Measurements from ENCODE around the gene NUDT21. TPM values are rescaled to one million over a fixed set of nuclear protein-coding genes. Genes with fewer than 3 reads are reported as not detected.

Gene NUDT21
- polyA plus RNA-seq, 3 donors = 33.0 to 65.0 (median 55.9) TPM

- Histone ChIP-seq H3K36me3 (replicated peaks in 1 of 2; ENCODE audit: control insufficient read depth in 1 of 2, insufficient read depth in 2 of 2, low read length in 2 of 2) (peaks cover 14 to 39% of the 10 kb centered on the region in 2 donors), H3K27me3 (ENCODE audit: control insufficient read depth in 2 of 2, insufficient read depth in 2 of 2, low read length in 2 of 2) (no peaks in the 10 kb centered on the region), H4K20me1 (ENCODE audit: insufficient read depth, low read length) (peaks cover 98% of the 10 kb centered on the region), H3K4me3 (replicated peaks in 1 of 3; ENCODE audit: low read depth in 2 of 3, low read length in 3 of 3) (peak overlapping the region in 1 of 3 experiments; percentile 40), H3K4me2 (replicated peaks; ENCODE audit: extremely low read depth, low read length, poor library complexity, severe bottlenecking) (peak overlapping the region; percentile 36), H3K9ac (ENCODE audit: insufficient read depth, low read length, poor library complexity, severe bottlenecking) (peak overlapping the region; percentile 1), H3K9me3 (replicated peaks in 1 of 2; ENCODE audit: control insufficient read depth in 1 of 2, insufficient read depth in 1 of 2, low read length in 2 of 2) (no peaks in the 10 kb centered on the region), H3K4me1 (ENCODE audit: control insufficient read depth in 1 of 2, insufficient read depth in 2 of 2, low read length in 2 of 2) (peaks cover 19 to 21% of the 10 kb centered on the region in 2 donors), H2AFZ (ENCODE audit: insufficient read depth, low read depth, low read length, poor library complexity, severe bottlenecking) (no peak overlapping the region), H3K79me2 (ENCODE audit: insufficient read depth, low read length) (peaks cover 84% of the 10 kb centered on the region), H3K27ac (ENCODE audit: low read depth in 1 of 2, low read length in 2 of 2) (peak overlapping the region in 1 of 2 donors; percentile 70)
- peaks cover 34 to 40% of the 10 kb centered on the region in 2 donors for H3K36me3 Mint-ChIP-seq
- H3K4me3 Mint-ChIP-seq = peak overlapping the region in 1 of 2 donors; percentile 64
- TF ChIP-seq CTCF (IDR thresholded peaks at IDR 0.05) = no peak
- peak; percentile 30 to 37 (median 35) for DNase-seq
- H3K4me1 Mint-ChIP-seq = peaks cover 33% of the 10 kb centered on the region
- WGBS (ENCODE audit: insufficient coverage) = no CpG with 5 or more reads among the region's 4 CpGs
- H3K27me3 Mint-ChIP-seq (ENCODE audit: low read depth in 3 of 3) = peaks cover 0 to 1% (median 1%) of the 10 kb centered on the region in 3 donors
- H3K9me3 Mint-ChIP-seq = no peaks in the 10 kb centered on the region
- intact Hi-C loops (cut with micrococcal nuclease) = no loop called here
- H3K27ac Mint-ChIP-seq = peak overlapping the region; percentile 19 to 88 (median 82)
Observed at GRCh38 chr16:56415875-56416274, 35.3 kb downstream of the NUDT21 start.

GRCh38 chr16:56414366-56414765 is 36.8 kb downstream of the NUDT21 start:
- peaks cover 18 to 49% of the 10 kb centered on the region in 2 donors for H3K36me3 ChIP-seq (replicated peaks in 1 of 2; ENCODE audit: control insufficient read depth in 1 of 2, insufficient read depth in 2 of 2, low read length in 2 of 2)
- peak overlapping the region in 1 of 2 donors; percentile 9 for H3K27ac ChIP-seq (ENCODE audit: low read depth in 1 of 2, low read length in 2 of 2)
- H3K9ac ChIP-seq (ENCODE audit: insufficient read depth, low read length, poor library complexity, severe bottlenecking) = no peak overlapping the region
- H4K20me1 ChIP-seq (ENCODE audit: insufficient read depth, low read length) = peaks cover 95% of the 10 kb centered on the region
- H3K4me1 ChIP-seq (ENCODE audit: control insufficient read depth in 1 of 2, insufficient read depth in 2 of 2, low read length in 2 of 2) = peaks cover 16 to 17% of the 10 kb centered on the region in 2 donors
- H3K27ac Mint-ChIP-seq = no peak overlapping the region
- H3K27me3 Mint-ChIP-seq (ENCODE audit: low read depth in 3 of 3) = peaks cover 0 to 1% (median 1%) of the 10 kb centered on the region in 3 donors
- H3K36me3 Mint-ChIP-seq = peaks cover 42 to 55% of the 10 kb centered on the region in 2 donors
- no peaks in the 10 kb centered on the region for H3K9me3 Mint-ChIP-seq
- no peaks in the 10 kb centered on the region for H3K27me3 ChIP-seq (ENCODE audit: control insufficient read depth in 2 of 2, insufficient read depth in 2 of 2, low read length in 2 of 2)
- no peak overlapping the region for H3K4me2 ChIP-seq (replicated peaks; ENCODE audit: extremely low read depth, low read length, poor library complexity, severe bottlenecking)
- no peak for DNase-seq
- no peaks in the 10 kb centered on the region for H3K9me3 ChIP-seq (replicated peaks in 1 of 2; ENCODE audit: control insufficient read depth in 1 of 2, insufficient read depth in 1 of 2, low read length in 2 of 2)
- no peak overlapping the region for H3K4me3 ChIP-seq (replicated peaks in 1 of 3; ENCODE audit: low read depth in 2 of 3, low read length in 3 of 3)
- WGBS (ENCODE audit: insufficient coverage) = no CpG with 5 or more reads among the region's 5 CpGs
- H3K4me1 Mint-ChIP-seq = peaks cover 24% of the 10 kb centered on the region
- intact Hi-C loops (cut with micrococcal nuclease) = no loop called here
- no peak for TF ChIP-seq CTCF (IDR thresholded peaks at IDR 0.05)
- no peak overlapping the region for H2AFZ ChIP-seq (ENCODE audit: insufficient read depth, low read depth, low read length, poor library complexity, severe bottlenecking)
- H3K4me3 Mint-ChIP-seq = no peak overlapping the region
- H3K79me2 ChIP-seq (ENCODE audit: insufficient read depth, low read length) = peaks cover 69% of the 10 kb centered on the region
